ENCODE measurements around the gene MR1. TPM values are rescaled to one million over a fixed set of nuclear protein-coding genes. Genes with fewer than 3 reads are reported as not detected.

MR1 gene
- total and polyA plus RNA-seq, 2 of the 13 experiments (the other 11 are each of a cell fraction or from before 2014, with no cell fraction given), result 7.7 to 10.4 TPM

DNA sequence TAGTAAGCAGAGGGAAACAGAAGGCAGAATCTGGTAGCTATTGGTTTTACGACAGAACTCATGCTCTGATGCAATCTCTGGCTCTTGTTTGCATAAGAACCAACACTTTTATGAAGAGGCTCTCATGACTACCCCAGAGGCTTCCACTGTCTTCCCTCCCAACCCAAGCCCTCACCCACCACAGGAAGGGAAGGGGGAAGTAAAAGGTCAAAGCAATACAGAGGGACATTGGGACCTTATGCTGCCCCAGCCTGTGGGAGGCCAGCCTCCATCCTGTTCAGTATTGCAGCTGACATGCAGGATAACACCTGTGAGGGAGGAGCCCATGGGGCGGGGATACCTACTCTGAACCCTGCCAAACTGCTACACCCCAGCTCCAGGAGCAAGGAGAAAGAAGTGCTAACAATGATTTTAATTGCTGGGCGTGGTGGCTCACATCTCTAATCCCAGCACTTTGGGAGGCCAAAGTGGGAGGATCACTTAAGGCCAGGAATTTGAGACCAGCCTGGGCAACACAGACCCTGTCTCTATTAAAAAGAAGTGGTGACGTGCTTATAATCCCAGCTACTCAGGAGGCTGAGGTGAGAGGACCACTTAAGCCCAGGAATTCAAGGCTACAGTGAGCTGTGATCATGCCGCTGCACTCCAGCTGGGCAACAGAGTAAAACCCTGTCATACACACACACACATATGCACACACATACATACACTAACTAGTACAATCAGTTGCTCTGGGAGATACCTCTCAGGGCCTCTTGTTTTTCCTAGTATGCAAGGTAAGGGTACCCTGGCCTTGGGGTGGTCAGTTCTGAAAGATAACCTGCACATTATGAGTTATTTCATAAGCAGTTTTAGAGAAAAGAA lies 9.5 kb downstream of the MR1 start (continued):
- TF ChIP-seq ZNF792 (CRISPR knock-in tag; IDR thresholded peaks at IDR 0.05) (no peak), CREB1 (IDR thresholded peaks at IDR 0.05) (no peak), CREB1 (CRISPR knock-in tag; IDR thresholded peaks at IDR 0.05) (peak; percentile 35; the same call in 1 of the 2 replicates), IRX3 (CRISPR knock-in tag; IDR thresholded peaks at IDR 0.05; ENCODE audit: borderline replicate concordance, low read depth) (no peak), JUN (CRISPR knock-in tag; IDR thresholded peaks at IDR 0.05) (no peak), ZNF780A (CRISPR knock-in tag; IDR thresholded peaks at IDR 0.05) (no peak), ZKSCAN5 (CRISPR knock-in tag; IDR thresholded peaks at IDR 0.05) (no peak), ZBTB33 (CRISPR knock-in tag; IDR thresholded peaks at IDR 0.05) (no peak), SIX1 (CRISPR knock-in tag; IDR thresholded peaks at IDR 0.05; ENCODE audit: borderline replicate concordance) (no peak), NR2C2 (CRISPR knock-in tag; IDR thresholded peaks at IDR 0.05; ENCODE audit: borderline replicate concordance) (0 out of 2 replicates have a peak, but pooled peaks have one; percentile 26), ZNF567 (CRISPR knock-in tag; IDR thresholded peaks at IDR 0.05; ENCODE audit: borderline replicate concordance) (no peak), FOXA3 (CRISPR knock-in tag; IDR thresholded peaks at IDR 0.05) (peak; percentile 88), ZUFSP (CRISPR knock-in tag; IDR thresholded peaks at IDR 0.05; ENCODE audit: borderline replicate concordance) (no peak), REXO4 (CRISPR knock-in tag; IDR thresholded peaks at IDR 0.05; ENCODE audit: borderline replicate concordance) (no peak)
- TF ChIP-seq, protein P1, sequence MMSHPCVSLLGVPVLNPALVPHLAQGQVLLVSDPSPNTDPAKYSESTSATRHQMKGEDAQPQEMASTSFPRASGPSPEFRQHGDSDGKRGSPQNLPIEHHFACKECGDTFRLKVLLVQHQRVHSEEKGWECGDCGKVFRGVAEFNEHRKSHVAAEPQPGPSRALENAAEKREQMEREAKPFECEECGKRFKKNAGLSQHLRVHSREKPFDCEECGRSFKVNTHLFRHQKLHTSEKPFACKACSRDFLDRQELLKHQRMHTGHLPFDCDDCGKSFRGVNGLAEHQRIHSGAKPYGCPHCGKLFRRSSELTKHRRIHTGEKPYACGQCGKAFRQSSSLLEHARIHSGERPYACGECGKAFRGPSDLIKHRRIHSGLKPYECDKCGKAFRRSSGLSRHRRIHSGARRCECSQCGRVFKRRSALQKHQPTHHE (CRISPR knock-in tag; IDR thresholded peaks at IDR 0.05; ENCODE audit: borderline replicate concordance), result no peak
- TF ChIP-seq, protein P2, sequence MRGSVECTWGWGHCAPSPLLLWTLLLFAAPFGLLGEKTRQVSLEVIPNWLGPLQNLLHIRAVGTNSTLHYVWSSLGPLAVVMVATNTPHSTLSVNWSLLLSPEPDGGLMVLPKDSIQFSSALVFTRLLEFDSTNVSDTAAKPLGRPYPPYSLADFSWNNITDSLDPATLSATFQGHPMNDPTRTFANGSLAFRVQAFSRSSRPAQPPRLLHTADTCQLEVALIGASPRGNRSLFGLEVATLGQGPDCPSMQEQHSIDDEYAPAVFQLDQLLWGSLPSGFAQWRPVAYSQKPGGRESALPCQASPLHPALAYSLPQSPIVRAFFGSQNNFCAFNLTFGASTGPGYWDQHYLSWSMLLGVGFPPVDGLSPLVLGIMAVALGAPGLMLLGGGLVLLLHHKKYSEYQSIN (CRISPR knock-in tag; IDR thresholded peaks at IDR 0.05; ENCODE audit: borderline replicate concordance), result no peak
- TF ChIP-seq, protein P3, sequence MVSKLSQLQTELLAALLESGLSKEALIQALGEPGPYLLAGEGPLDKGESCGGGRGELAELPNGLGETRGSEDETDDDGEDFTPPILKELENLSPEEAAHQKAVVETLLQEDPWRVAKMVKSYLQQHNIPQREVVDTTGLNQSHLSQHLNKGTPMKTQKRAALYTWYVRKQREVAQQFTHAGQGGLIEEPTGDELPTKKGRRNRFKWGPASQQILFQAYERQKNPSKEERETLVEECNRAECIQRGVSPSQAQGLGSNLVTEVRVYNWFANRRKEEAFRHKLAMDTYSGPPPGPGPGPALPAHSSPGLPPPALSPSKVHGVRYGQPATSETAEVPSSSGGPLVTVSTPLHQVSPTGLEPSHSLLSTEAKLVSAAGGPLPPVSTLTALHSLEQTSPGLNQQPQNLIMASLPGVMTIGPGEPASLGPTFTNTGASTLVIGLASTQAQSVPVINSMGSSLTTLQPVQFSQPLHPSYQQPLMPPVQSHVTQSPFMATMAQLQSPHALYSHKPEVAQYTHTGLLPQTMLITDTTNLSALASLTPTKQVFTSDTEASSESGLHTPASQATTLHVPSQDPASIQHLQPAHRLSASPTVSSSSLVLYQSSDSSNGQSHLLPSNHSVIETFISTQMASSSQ (IDR thresholded peaks at IDR 0.05; ENCODE audit: low read depth), result no peak
- TF ChIP-seq, protein P3 (CRISPR knock-in tag; IDR thresholded peaks at IDR 0.05; ENCODE audit: borderline replicate concordance), result no peak
